LoVo (cell line): ENCODE measurements around the gene NKX6-1.

Experiments
- DNase-seq: peaks from one replicate; pipeline ENCODE4 v3.0.0-alpha.2; 2016; ENCODE audit warnings: low spot score

NKX6-1 gene

GRCh38 chr4:84498935-84499623, at the start of gene NKX6-1:
Gene NKX6-1, minus strand, starts transcription at chr4:84499292. Its CDS starts 1,064 bp downstream, at chr4:84498228.
- peak; percentile 87 for DNase-seq

GRCh38 chr4:84547211-84547610, 48.1 kb upstream of the NKX6-1 start:
- no peak for DNase-seq

- DNase-seq = no peak
Measured at GRCh38 chr4:84545093-84545492, 46.0 kb upstream of the NKX6-1 start.

- no peak for DNase-seq
Measured at GRCh38 chr4:84535901-84536300, 36.8 kb upstream of the NKX6-1 start.

- no peak for DNase-seq
Measured at GRCh38 chr4:84531689-84532088, 32.6 kb upstream of the NKX6-1 start.

- no peak for DNase-seq
Measured at GRCh38 chr4:84530871-84531270, 31.8 kb upstream of the NKX6-1 start.

- no peak for DNase-seq
Measured at GRCh38 chr4:84530454-84530853, 31.4 kb upstream of the NKX6-1 start.

- DNase-seq = peak; percentile 41
Measured at GRCh38 chr4:84529169-84529751, 30.2 kb upstream of the NKX6-1 start.

GRCh38 chr4:84527391-84527790, 28.3 kb upstream of the NKX6-1 start:
- DNase-seq = no peak

GRCh38 chr4:84515075-84515474, 16.0 kb upstream of the NKX6-1 start:
- no peak for DNase-seq

GRCh38 chr4:84512277-84512676, 13.2 kb upstream of the NKX6-1 start:
- DNase-seq = no peak

GRCh38 chr4:84511703-84512102, 12.6 kb upstream of the NKX6-1 start:
- DNase-seq = no peak

GRCh38 chr4:84507941-84508340, 8.8 kb upstream of the NKX6-1 start:
- no peak for DNase-seq

GRCh38 chr4:84504821-84505220, 5.7 kb upstream of the NKX6-1 start:
- DNase-seq = no peak

GRCh38 chr4:84503495-84504437, 4.7 kb upstream of the NKX6-1 start:
- peak; percentile 64 for DNase-seq

GRCh38 chr4:84502955-84503373, 3.9 kb upstream of the NKX6-1 start:
- DNase-seq = no peak

GRCh38 chr4:84502333-84502954, 3.4 kb upstream of the NKX6-1 start:
- DNase-seq = no peak

- DNase-seq = no peak
Measured at GRCh38 chr4:84501721-84502267, 2.7 kb upstream of the NKX6-1 start.

- DNase-seq = no peak
Measured at GRCh38 chr4:84501202-84501503, 2.1 kb upstream of the NKX6-1 start.

- DNase-seq = no peak
Measured at GRCh38 chr4:84500386-84501201, 1.5 kb upstream of the NKX6-1 start.

GRCh38 chr4:84499624-84499982, 511 bp upstream of the NKX6-1 start:
- peak; percentile 4 for DNase-seq
